Keratinocyte (primary cell): Measurements from ENCODE around the gene AOPEP.

ENCODE experiments used
- CTCF ChIP-seq, 3 experiments: IDR thresholded peaks in 1 of 3; conservative IDR thresholded peaks in 1 of 3; optimal IDR thresholded peaks in 1 of 3; 2 replicates in 2 of 3; 3 replicates in 1 of 3; pipeline versions ENCODE3 to v1.5.1; 2011; ENCODE audit warnings: low read length in 3 of 3, mild to moderate bottlenecking in 3 of 3, moderate library complexity in 2 of 3, control low read depth in 1 of 3, inconsistent platforms in 1 of 3; ENCODE audit not compliant: insufficient read depth in 2 of 3; ENCODE audit errors: extremely low read depth in 1 of 3
- EZH2 ChIP-seq: IDR thresholded peaks from one replicate; pipeline ENCODE4 v1.6.1; 2012; ENCODE audit warnings: inconsistent platforms, mild to moderate bottlenecking, low read length, moderate library complexity

GRCh38 chr9:94826044-94826443 lies 99.5 kb downstream of the AOPEP start:
- TF ChIP-seq CTCF (optimal IDR thresholded peaks at IDR 0.05 in 1 of 3, IDR thresholded peaks at IDR 0.05 in 1 of 3, conservative IDR thresholded peaks at IDR 0.05 in 1 of 3; ENCODE audit: extremely low read depth in 1 of 3, insufficient read depth in 2 of 3, low read length in 3 of 3) = no peak
- no peak for TF ChIP-seq EZH2
